Sigmoid colon (tissue), 4 donors: ENCODE data around the gene TYW1B.

Experiments used
- POLR2AphosphoS5 ChIP-seq, 4 donors: sonication (generic); formaldehyde crosslinking; IDR thresholded peaks; one replicate each; pipeline ENCODE4 v1.6.1; 2017; ENCODE audit warnings: antibody characterized with exemption in 4 of 4
- TF ChIP-seq, protein P1 (sequence below), 4 experiments: fragments of 450-650 bp in 3 of 4; fragments of 200-600 bp in 1 of 4; IDR thresholded peaks; one replicate each; pipeline ENCODE4 v1.5.1; 2016 to 2019; ENCODE audit warnings: antibody characterized with exemption in 4 of 4, mild to moderate bottlenecking in 3 of 4, moderate library complexity in 2 of 4

DNA sequence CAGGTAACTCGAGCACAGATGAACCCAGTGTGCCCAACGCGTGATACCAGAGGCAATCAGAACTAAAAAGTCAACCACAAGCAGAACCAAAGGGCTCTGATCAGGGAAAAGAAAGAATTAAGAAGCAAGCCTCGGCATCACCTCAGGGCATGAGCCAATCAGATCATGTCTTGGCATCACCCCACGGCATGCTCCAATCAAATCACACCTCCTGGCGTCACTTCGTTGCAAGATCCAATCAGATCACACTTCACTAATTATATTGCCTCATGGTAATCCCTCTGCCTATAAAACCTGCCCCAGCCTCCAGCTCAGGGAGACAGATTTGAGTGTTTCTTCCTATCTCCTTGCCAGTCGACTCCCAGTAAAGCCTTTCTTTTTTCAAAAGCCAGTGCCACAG is 46.8 kb downstream of the TYW1B start:
- TF ChIP-seq, protein P1, sequence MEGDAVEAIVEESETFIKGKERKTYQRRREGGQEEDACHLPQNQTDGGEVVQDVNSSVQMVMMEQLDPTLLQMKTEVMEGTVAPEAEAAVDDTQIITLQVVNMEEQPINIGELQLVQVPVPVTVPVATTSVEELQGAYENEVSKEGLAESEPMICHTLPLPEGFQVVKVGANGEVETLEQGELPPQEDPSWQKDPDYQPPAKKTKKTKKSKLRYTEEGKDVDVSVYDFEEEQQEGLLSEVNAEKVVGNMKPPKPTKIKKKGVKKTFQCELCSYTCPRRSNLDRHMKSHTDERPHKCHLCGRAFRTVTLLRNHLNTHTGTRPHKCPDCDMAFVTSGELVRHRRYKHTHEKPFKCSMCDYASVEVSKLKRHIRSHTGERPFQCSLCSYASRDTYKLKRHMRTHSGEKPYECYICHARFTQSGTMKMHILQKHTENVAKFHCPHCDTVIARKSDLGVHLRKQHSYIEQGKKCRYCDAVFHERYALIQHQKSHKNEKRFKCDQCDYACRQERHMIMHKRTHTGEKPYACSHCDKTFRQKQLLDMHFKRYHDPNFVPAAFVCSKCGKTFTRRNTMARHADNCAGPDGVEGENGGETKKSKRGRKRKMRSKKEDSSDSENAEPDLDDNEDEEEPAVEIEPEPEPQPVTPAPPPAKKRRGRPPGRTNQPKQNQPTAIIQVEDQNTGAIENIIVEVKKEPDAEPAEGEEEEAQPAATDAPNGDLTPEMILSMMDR (IDR thresholded peaks at IDR 0.05) = no peak
- no peak for TF ChIP-seq POLR2AphosphoS5 (IDR thresholded peaks at IDR 0.05)
